Activated CD4-positive, alpha-beta T cell treated with anti-CD3 and anti-CD28 coated beads for 36 hours (primary cell): Measurements from ENCODE around the gene BTBD16. TPM values are rescaled to one million over a fixed set of nuclear protein-coding genes. Genes with fewer than 3 reads are reported as not detected.

ENCODE experiments used
- ATAC-seq: fragments of 200-7000 bp; cut with Tn5 transposase; one replicate; pipeline ENCODE4 v1.10.0; 2021; ENCODE audit warnings: mild to moderate bottlenecking, moderate library complexity
- CTCF ChIA-PET: fragments of 350-600 bp; sonication (Branson Sonifier 250); formaldehyde crosslinking; loops from one replicate; lab custom pipeline; 2021; ENCODE audit warnings: antibody characterized with exemption; lab: Charles Lee
- POLR2A ChIA-PET: fragments of 350-600 bp; sonication (Branson Sonifier 250); formaldehyde crosslinking; loops from one replicate; lab custom pipeline; 2021; ENCODE audit warnings: antibody characterized with exemption, inconsistent platforms; lab: Charles Lee
- DNase-seq: peaks from one replicate; pipeline ENCODE4 v3.0.0-alpha.2; 2020
- H3K27ac Mint-ChIP-seq: one replicate; pipeline ENCODE4 v1.8.0; 2021; ENCODE audit warnings: mixed read lengths
- H3K27me3 Mint-ChIP-seq: one replicate; pipeline ENCODE4 v1.8.0; 2021; ENCODE audit warnings: mixed read lengths
- H3K36me3 Mint-ChIP-seq: one replicate; pipeline ENCODE4 v1.8.0; 2021; ENCODE audit warnings: low read depth, mixed read lengths
- H3K4me1 Mint-ChIP-seq: one replicate; pipeline ENCODE4 v1.8.0; 2021; ENCODE audit warnings: mixed read lengths
- H3K4me3 Mint-ChIP-seq: one replicate; pipeline ENCODE4 v1.8.0; 2021; ENCODE audit warnings: mild to moderate bottlenecking, moderate library complexity, mixed read lengths
- H3K9me3 Mint-ChIP-seq: one replicate; pipeline ENCODE4 v1.8.0; 2021; ENCODE audit warnings: low read depth, mixed read lengths
- intact Hi-C, 2 experiments: fragments of 100-400 bp; cut with DNase I in 1 of 2; cut with micrococcal nuclease in 1 of 2; formaldehyde crosslinking; loops; one replicate each; pipeline versions ENCODE4 v1.14.2 to v1.15.1; 2022 to 2024; cut with DNase I, micrococcal nuclease
- total RNA-seq, 2 experiments: library from RNA; stranded (reverse); gene quantifications; one replicate each; pipeline ENCODE4 v1.2.3, GENCODE V29; 2021

The BTBD16 gene
- total RNA-seq, 2 experiments from 2014 or later: not detected

DNA sequence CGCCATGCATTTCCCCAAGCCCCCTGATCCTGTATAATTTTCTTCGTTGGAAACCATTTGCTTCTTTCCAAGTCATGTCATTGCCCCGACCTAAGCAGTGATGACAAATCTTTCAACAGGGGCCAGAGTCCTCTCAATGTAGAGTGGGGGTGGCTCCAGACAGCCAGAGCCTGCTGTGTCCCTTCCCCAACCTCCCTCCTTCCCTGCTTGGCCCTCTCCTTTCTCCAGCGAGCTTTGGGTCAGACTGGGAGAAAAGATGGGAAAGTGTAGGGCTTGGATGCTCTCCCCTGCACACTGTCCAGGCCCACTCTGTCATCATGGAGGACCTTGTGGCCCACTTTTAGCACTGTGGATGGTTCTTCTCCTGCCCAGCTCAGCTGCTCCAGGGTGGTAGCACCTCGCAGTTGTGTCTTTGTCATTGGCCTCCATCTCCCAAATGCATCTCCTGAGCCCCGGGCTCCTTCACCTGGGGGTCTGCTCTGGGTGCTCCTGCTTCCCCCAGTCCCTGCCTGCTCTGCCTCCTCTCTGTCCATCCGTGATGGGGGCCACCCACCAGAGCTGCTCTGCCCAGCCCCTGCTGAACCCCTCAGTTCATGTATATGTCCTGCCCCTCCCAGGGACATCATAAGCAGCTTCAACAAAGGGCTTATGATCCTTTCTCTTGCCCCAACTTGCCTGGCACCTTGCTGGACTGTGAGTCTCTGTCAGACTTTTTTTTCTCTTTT is 37.5 kb downstream of the BTBD16 start:
- Mint-ChIP-seq H3K27me3 (peaks cover 10% of the 10 kb centered on the region), H3K4me3 (no peak overlapping the region), H3K36me3 (no peaks in the 10 kb centered on the region), H3K27ac (no peak overlapping the region), H3K9me3 (peaks cover 1% of the 10 kb centered on the region), H3K4me1 (no peaks in the 10 kb centered on the region)
- intact Hi-C loops: no loop called here
- no peak for DNase-seq
- ChIA-PET CTCF (interaction anchor here (1.2 to 1.7 kb wide), 2 partner anchors 126 to 130 kb away, joined by 4 read pairs; no protein-coding TSS in a partner anchor), POLR2A (no interaction called here)
- ATAC-seq: no peak

DNA sequence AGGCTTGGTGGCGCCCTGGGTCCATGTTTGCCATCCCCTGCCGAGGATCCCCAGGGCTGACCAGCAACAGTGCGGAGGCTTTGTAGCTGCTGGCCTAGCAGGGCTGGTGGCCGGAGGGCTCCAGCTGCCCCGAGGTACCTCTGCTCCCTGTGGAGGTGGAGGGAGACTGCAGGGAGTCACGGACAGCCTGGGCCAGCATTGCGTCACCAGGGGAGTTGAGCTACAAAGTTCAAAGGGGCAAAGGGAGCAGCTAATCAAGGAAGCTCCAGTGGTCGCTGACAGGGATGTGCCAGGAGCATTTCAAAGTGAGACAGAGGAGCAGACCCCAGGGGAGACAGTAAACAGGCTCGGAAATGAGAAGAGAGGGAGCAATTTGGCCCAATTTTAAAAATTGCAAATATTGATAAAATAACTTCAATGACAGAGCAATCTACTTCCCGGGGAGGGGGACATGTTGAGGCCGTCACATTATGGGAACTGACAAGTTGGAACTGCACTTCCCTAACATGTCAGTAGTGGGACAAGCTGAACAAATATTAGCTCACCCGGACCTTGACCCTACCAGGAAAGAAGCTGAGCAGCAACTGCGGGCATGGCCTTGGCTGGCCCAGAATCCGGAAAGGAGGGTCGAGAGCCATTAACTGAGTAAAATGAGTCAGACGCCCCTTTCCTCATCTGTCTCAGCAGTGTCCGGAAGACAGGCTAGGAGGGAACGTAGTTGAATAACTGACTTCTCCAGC is 39.4 kb downstream of the BTBD16 start:
- H3K9me3 Mint-ChIP-seq: no peaks in the 10 kb centered on the region
- ChIA-PET CTCF (interaction anchor here (0.7 to 2.0 kb wide), 4 partner anchors 13 to 195 kb away, joined by 3 to 7 read pairs (median 4); no protein-coding TSS in a partner anchor), POLR2A (no interaction called here)
- no peak overlapping the region for H3K4me3 Mint-ChIP-seq
- H3K36me3 Mint-ChIP-seq: no peaks in the 10 kb centered on the region
- no peak for ATAC-seq
- intact Hi-C loops: no loop called here
- H3K27me3 Mint-ChIP-seq: peaks cover 13% of the 10 kb centered on the region
- DNase-seq: no peak
- H3K27ac Mint-ChIP-seq: no peak overlapping the region
- no peaks in the 10 kb centered on the region for H3K4me1 Mint-ChIP-seq

DNA sequence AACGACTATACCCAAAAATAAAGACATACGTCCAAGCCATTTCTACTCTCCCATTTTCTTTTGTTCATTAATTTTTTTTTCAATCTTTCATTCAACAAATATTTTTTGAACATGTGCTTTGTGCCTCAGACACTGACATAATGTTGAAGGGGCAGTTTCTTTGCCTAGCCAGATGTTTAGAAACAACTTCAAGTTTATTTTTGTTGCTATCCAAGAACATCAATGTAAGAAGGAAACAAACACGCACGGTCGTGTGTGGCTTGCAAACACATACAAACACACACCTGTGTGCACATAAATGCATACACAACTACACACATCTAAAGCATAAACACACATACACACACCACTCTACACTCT is 39.9 kb downstream of the BTBD16 start:
- H3K4me3 Mint-ChIP-seq: no peak overlapping the region
- H3K36me3 Mint-ChIP-seq: no peaks in the 10 kb centered on the region
- H3K27me3 Mint-ChIP-seq: peaks cover 13% of the 10 kb centered on the region
- intact Hi-C loops: no loop called here
- ChIA-PET POLR2A (no interaction called here), CTCF (interaction anchor here (0.7 to 2.0 kb wide), 4 partner anchors 12 to 194 kb away, joined by 3 to 7 read pairs (median 4); no protein-coding TSS in a partner anchor)
- ATAC-seq (no peak), DNase-seq (no peak)
- no peaks in the 10 kb centered on the region for H3K9me3 Mint-ChIP-seq
- H3K4me1 Mint-ChIP-seq: no peaks in the 10 kb centered on the region
- H3K27ac Mint-ChIP-seq: no peak overlapping the region

DNA sequence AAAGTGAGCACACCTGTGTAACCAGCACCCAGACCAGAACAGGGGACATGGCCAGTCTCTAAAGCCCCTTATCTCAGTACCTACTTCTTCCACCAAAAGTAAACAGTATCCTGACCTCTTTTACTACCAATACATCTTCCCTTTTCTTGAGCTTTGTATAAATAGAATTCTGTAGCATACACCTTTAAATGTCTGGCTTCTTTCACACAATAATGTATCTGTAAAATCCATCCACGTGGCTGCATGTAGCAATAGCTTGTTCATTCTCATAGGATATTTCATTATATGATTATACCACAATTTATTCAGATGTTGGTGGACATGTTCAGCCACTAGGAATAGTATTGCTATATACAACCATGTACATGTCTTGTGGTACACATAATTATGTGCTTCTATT is 40.6 kb downstream of the BTBD16 start:
- POLR2A ChIA-PET: no interaction called here
- H3K4me3 Mint-ChIP-seq: no peak overlapping the region
- CTCF ChIA-PET: interaction anchor here (1.4 to 2.0 kb wide), 3 partner anchors 11 to 32 kb away, joined by 4 to 7 read pairs (median 5); no protein-coding TSS in a partner anchor
- intact Hi-C loops: no loop called here
- H3K27ac Mint-ChIP-seq: no peak overlapping the region
- ATAC-seq (no peak), DNase-seq (no peak)
- H3K36me3 Mint-ChIP-seq: no peaks in the 10 kb centered on the region
- no peaks in the 10 kb centered on the region for H3K9me3 Mint-ChIP-seq
- H3K27me3 Mint-ChIP-seq: peaks cover 13% of the 10 kb centered on the region
- H3K4me1 Mint-ChIP-seq: no peaks in the 10 kb centered on the region

DNA sequence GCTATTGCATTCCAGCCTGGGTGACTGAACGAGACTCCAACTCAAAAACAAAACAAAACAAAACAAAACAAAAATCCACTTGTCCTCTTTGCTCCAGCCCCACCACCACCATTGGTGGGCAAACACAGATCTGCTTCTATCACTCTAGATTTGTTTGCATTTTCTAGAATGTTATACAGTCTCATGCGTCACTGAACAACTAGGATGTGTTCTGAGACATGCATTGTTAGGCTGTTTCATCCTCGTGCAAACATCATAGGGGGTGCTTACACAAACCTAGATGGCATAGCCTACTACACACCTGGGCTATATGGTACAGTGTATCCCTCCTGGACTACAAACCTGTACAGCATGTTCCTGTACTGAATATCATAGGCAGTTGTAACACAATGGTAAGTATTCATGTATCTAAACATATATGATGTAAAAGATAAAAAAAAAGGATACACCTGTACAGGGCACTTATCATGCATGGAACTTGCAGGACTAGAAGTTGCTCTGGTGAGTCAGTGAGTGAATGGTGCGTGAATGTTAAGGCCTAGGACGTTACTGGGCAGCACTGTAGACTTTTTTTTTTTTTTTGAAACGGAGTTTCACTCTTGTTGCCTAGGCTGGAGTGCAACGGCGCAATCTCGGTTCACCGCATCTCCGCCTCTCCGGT is 45.3 kb downstream of the BTBD16 start:
- intact Hi-C loops: no loop called here
- Mint-ChIP-seq H3K27me3 (peaks cover 6% of the 10 kb centered on the region), H3K4me3 (no peak overlapping the region), H3K36me3 (no peaks in the 10 kb centered on the region), H3K27ac (no peak overlapping the region), H3K9me3 (no peaks in the 10 kb centered on the region), H3K4me1 (no peaks in the 10 kb centered on the region)
- DNase-seq (no peak), ATAC-seq (no peak)
- ChIA-PET POLR2A (no interaction called here), CTCF (interaction anchor here (1.3 kb wide), 1 partner anchor 17 kb away, joined by 6 read pairs; no protein-coding TSS in a partner anchor)

DNA sequence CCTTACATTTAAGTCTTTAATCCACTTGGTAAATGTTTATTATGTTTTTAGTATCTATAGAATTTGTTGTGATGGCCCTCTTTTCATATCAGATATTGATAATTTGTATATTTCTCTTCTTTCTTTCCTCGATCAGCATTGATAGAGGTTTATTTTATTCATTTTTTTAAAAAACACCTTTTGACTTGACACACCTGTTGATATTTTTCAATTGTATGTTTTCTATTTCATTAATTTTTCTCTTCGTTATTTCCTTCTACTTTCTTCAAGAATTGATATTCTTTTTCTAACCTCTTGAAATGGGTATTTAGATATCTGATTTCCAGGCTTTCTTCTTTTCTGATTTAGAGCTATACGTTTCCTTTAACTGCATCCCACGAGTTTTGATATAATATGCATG is 50.9 kb downstream of the BTBD16 start:
- Mint-ChIP-seq H3K9me3 (no peaks in the 10 kb centered on the region), H3K27me3 (peaks cover 9% of the 10 kb centered on the region), H3K4me1 (no peaks in the 10 kb centered on the region), H3K36me3 (no peaks in the 10 kb centered on the region), H3K27ac (no peak overlapping the region), H3K4me3 (no peak overlapping the region)
- DNase-seq: no peak
- ChIA-PET POLR2A (no interaction called here), CTCF (interaction anchor here (0.6 to 2.4 kb wide), 3 partner anchors 21 to 113 kb away, joined by 3 to 8 read pairs (median 4); no protein-coding TSS in a partner anchor)
- ATAC-seq: no peak
- intact Hi-C loops: no loop called here

DNA sequence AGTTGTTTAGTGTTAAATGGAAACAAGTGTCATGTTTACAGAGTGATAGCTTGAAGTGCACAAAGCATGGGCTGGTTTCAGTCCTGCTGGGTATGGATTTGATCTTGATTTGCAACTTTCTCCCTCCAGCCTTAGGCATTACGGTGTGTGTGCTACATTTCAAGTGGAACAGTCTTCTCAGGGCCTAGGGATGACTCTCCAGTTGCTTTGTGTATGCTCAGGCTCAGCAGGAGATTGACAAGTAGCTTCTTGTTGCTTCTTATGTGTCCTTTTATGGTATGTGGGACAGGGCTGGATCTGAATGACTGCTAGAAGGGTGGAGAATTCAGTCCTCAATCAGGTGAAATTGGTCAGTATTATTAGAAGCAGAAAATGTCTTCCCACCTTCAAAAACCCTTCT is 52.1 kb downstream of the BTBD16 start:
- no peak overlapping the region for H3K27ac Mint-ChIP-seq
- no peak for ATAC-seq
- DNase-seq: no peak
- CTCF ChIA-PET: interaction anchor here (0.9 to 2.4 kb wide), 4 partner anchors 12 to 112 kb away, joined by 4 to 8 read pairs (median 6); no protein-coding TSS in a partner anchor
- no peaks in the 10 kb centered on the region for H3K36me3 Mint-ChIP-seq
- H3K4me1 Mint-ChIP-seq: no peaks in the 10 kb centered on the region
- intact Hi-C loops: no loop called here
- no peak overlapping the region for H3K4me3 Mint-ChIP-seq
- H3K27me3 Mint-ChIP-seq: peaks cover 9% of the 10 kb centered on the region
- POLR2A ChIA-PET: interaction anchor here (0.6 kb wide), 1 partner anchor 30 kb away, joined by 3 read pairs; no protein-coding TSS in a partner anchor
- H3K9me3 Mint-ChIP-seq: no peaks in the 10 kb centered on the region

DNA sequence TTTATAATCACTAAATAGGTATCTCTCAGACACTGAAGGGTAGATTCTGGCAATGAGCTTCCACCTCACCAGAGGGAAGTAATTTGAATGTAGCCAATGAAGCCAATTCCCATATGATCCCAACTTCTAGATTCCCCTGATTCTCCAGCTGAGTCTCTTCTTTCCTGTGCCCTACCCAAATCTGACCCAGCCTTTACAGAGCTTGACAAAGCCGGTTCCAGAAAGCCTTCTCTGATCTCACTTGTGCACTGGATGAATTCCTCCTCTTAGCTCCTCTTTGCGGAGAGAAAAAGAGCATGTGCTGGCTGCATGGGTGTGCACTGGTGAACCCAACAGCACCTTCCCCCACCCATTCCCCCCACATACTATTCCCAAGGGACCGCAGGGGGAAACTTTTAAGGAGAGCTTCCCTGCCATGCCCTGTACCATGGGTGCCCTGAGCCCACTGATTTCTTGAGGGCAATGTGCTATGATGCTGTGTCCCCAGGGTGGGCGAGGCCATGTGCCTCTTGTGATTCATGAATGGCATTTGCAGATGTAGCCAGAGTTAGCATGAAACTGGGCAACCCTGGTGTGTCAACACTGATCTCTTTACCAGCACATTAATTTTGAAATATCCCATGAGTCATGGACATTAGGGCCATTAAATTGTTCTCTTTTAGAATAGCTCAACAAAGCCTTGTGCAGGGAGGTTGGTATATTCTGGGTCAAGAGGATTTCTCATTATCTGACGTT is 53.0 kb downstream of the BTBD16 start:
- ATAC-seq (no peak), DNase-seq (no peak)
- H3K4me1 Mint-ChIP-seq: no peaks in the 10 kb centered on the region
- no peak overlapping the region for H3K4me3 Mint-ChIP-seq
- H3K9me3 Mint-ChIP-seq: no peaks in the 10 kb centered on the region
- intact Hi-C loops: no loop called here
- H3K27ac Mint-ChIP-seq: no peak overlapping the region
- no peaks in the 10 kb centered on the region for H3K36me3 Mint-ChIP-seq
- peaks cover 9% of the 10 kb centered on the region for H3K27me3 Mint-ChIP-seq
- ChIA-PET POLR2A (no interaction called here), CTCF (interaction anchor here (0.7 to 2.4 kb wide), 5 partner anchors 13 to 111 kb away, joined by 3 to 8 read pairs (median 4); no protein-coding TSS in a partner anchor)

DNA sequence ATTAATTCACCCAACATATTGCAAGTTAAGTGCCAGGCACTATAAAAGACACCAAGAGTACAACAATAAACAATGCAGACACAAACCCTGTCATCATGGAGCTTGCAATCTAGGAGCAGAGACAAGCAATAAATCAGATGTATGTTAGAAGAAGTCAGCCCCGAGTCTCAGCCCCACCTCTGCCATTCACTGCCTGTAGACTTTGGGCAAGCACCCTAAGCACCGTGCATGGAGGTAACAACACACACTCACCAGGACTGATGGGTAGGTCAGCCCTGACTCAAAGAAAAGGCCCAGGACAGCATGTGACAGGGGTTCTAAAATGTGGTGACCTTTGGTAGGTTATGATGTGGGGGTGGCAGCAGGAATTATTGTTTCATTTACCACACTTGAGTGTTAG is 54.1 kb downstream of the BTBD16 start:
- POLR2A ChIA-PET: no interaction called here
- H3K9me3 Mint-ChIP-seq: no peaks in the 10 kb centered on the region
- no peaks in the 10 kb centered on the region for H3K4me1 Mint-ChIP-seq
- intact Hi-C loops: no loop called here
- no peaks in the 10 kb centered on the region for H3K36me3 Mint-ChIP-seq
- CTCF ChIA-PET: interaction anchor here (0.9 kb wide), 1 partner anchor 26 kb away, joined by 4 read pairs; no protein-coding TSS in a partner anchor
- H3K27ac Mint-ChIP-seq: no peak overlapping the region
- no peak for ATAC-seq
- no peak overlapping the region for H3K4me3 Mint-ChIP-seq
- H3K27me3 Mint-ChIP-seq: peaks cover 15% of the 10 kb centered on the region
- no peak for DNase-seq

DNA sequence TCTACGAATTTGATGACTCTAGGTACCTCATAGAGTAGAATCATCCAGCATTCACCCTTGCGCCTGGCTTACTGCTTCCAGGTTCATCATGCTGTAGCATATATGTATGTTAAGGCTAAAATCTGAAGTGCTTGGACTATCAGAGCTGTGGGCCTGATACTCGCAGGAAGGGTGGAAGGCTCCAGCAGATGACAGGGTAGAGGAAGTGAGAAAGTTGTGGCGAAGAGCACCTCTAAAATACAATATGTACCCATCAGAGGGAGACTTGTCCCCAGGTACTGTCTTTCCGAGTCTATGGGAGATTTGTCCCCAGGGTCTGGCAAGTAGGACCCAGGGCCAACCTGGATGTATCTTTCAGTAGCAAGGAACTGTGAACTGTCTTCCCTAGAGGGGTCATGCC is 55.3 kb downstream of the BTBD16 start:
- Mint-ChIP-seq H3K9me3 (no peaks in the 10 kb centered on the region), H3K4me1 (no peaks in the 10 kb centered on the region), H3K27ac (no peak overlapping the region), H3K4me3 (no peak overlapping the region), H3K36me3 (no peaks in the 10 kb centered on the region), H3K27me3 (peaks cover 20% of the 10 kb centered on the region)
- DNase-seq (no peak), ATAC-seq (no peak)
- CTCF ChIA-PET: no interaction called here
- intact Hi-C loops: no loop called here
- POLR2A ChIA-PET: no interaction called here

DNA sequence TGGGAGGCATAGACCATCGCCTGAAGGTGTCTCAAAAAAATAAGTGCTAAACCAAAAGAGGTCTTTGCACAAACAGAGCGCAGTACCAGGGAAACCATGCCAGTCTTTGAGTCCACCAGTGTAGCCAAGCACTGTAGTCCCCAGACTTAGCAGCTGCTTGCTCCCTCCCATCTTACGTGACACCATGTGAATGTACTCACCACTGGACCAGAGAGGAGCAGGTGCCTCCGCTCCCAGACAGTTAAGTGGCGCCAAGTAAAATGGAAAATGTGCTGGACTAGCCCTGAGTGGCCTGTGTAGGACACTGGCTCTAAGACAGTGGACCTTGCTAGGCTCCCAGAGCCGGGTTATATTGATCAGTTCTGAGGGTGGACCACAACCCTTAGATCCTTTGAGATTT is 55.7 kb downstream of the BTBD16 start:
- no peak for DNase-seq
- Mint-ChIP-seq H3K36me3 (no peaks in the 10 kb centered on the region), H3K27me3 (peaks cover 23% of the 10 kb centered on the region), H3K4me3 (no peak overlapping the region), H3K27ac (no peak overlapping the region), H3K9me3 (no peaks in the 10 kb centered on the region), H3K4me1 (no peaks in the 10 kb centered on the region)
- intact Hi-C loops: no loop called here
- ChIA-PET CTCF (no interaction called here), POLR2A (no interaction called here)
- no peak for ATAC-seq
